Suprapubic skin (tissue), 4 donors: ENCODE measurements around the gene GPR84.

Experiments
- EP300 ChIP-seq: sonication (generic); formaldehyde crosslinking; IDR thresholded peaks from one replicate; pipeline ENCODE4 v1.6.1; 2017; ENCODE audit warnings: antibody characterized with exemption
- POLR2AphosphoS5 ChIP-seq, 3 donors: sonication (generic); formaldehyde crosslinking; IDR thresholded peaks; one replicate each; pipeline ENCODE4 v1.6.1; 2017; ENCODE audit warnings: antibody characterized with exemption in 3 of 3
- TF ChIP-seq, protein P1 (sequence below), 2 donors: fragments of 200-600 bp in 1 of 2; fragments of 450-650 bp in 1 of 2; sonication (generic) in 1 of 2; IDR thresholded peaks; one replicate each; pipeline ENCODE4 v1.5.1; 2016 to 2019; ENCODE audit warnings: antibody characterized with exemption in 2 of 2, mild to moderate bottlenecking in 1 of 2, moderate library complexity in 1 of 2

DNA sequence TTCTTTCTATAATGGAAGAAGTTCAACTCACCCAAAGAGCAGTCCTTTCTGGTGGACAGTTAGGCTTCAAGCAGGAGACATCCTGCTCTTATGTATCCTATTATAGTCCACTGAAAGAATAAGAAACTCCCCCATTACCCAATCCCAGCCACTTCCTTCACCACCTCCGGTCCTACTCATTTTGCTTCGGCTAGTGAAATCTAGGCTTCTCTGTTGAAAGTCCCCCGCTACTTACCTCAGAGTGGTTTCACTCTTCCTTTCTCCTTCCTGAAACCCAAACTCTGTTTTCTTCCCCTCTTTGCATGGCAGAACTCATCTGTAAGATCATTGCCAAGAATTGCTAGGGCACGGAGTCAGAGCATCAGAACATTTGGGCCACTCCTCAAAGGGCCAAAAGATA lies at the start of gene GPR84:
- TF ChIP-seq POLR2AphosphoS5 (IDR thresholded peaks at IDR 0.05): no peak
- TF ChIP-seq, protein P1, sequence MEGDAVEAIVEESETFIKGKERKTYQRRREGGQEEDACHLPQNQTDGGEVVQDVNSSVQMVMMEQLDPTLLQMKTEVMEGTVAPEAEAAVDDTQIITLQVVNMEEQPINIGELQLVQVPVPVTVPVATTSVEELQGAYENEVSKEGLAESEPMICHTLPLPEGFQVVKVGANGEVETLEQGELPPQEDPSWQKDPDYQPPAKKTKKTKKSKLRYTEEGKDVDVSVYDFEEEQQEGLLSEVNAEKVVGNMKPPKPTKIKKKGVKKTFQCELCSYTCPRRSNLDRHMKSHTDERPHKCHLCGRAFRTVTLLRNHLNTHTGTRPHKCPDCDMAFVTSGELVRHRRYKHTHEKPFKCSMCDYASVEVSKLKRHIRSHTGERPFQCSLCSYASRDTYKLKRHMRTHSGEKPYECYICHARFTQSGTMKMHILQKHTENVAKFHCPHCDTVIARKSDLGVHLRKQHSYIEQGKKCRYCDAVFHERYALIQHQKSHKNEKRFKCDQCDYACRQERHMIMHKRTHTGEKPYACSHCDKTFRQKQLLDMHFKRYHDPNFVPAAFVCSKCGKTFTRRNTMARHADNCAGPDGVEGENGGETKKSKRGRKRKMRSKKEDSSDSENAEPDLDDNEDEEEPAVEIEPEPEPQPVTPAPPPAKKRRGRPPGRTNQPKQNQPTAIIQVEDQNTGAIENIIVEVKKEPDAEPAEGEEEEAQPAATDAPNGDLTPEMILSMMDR (IDR thresholded peaks at IDR 0.05): no peak
- TF ChIP-seq EP300: no peak
